Measurements from ENCODE around the gene LRP1B. TPM values are rescaled to one million over a fixed set of nuclear protein-coding genes. Genes with fewer than 3 reads are reported as not detected.

LRP1B gene
- polyA plus RNA-seq, 1 of the 3 experiments (the other 2 are of a cell fraction), result 0.28 TPM

GRCh38 chr2:140349695-140350094, 1781.1 kb downstream of the LRP1B start:
- H3K9ac ChIP-seq, result no peak overlapping the region
- no peak overlapping the region for H3K4me3 ChIP-seq (ENCODE audit: low read depth in 2 of 2, low read length in 1 of 2)
- no peaks in the 10 kb centered on the region for H3K36me3 ChIP-seq (replicated peaks in 1 of 2; ENCODE audit: control insufficient read depth in 1 of 2, insufficient read depth in 2 of 2, low read length in 1 of 2)
- H3K9me2 ChIP-seq, result no peaks in the 10 kb centered on the region
- ChIA-PET CTCF (interaction anchor here (0.8 to 1.2 kb wide), 5 partner anchors 18 to 89 kb away, joined by 3 to 5 read pairs (median 3); no protein-coding TSS in a partner anchor), POLR2A (no interaction called here)
- WGBS (ENCODE audit: low lambda C conversion rate), result 71% methylated on average over 3 of the region's 3 CpGs
- DNase-seq, result no peak
- no peaks in the 10 kb centered on the region for H4K20me1 ChIP-seq (ENCODE audit: insufficient read depth)
- H2AFZ ChIP-seq (ENCODE audit: low read depth), result no peak overlapping the region
- H3K79me2 ChIP-seq (ENCODE audit: insufficient read depth), result no peaks in the 10 kb centered on the region
- no peaks in the 10 kb centered on the region for H3F3A ChIP-seq (replicated peaks; ENCODE audit: insufficient read depth)
- TF ChIP-seq CTCF (IDR thresholded peaks at IDR 0.05) (peak; percentile 13; the same call in 1 of the 2 replicates), NRF1 (IDR thresholded peaks at IDR 0.05; ENCODE audit: low read depth, low read length) (no peak)
- no peaks in the 10 kb centered on the region for H3K9me3 ChIP-seq
- H3K4me2 ChIP-seq, result no peak overlapping the region
- H3K4me1 ChIP-seq (ENCODE audit: control insufficient read depth in 1 of 2, insufficient read depth in 2 of 2, low read depth in 1 of 2, low read length in 1 of 2), result peaks cover 0 to 10% of the 10 kb centered on the region in 2 experiments; a peak in 2 of 4 replicates
- no peak overlapping the region for H3K27ac ChIP-seq (ENCODE audit: low read depth in 2 of 2, low read length in 1 of 2)
- H3K27me3 ChIP-seq (ENCODE audit: insufficient read depth), result no peaks in the 10 kb centered on the region

GRCh38 chr2:140348826-140349225, 1782.0 kb downstream of the LRP1B start:
- Histone ChIP-seq H3K79me2 (ENCODE audit: insufficient read depth) (no peaks in the 10 kb centered on the region), H3K9ac (no peak overlapping the region), H2AFZ (ENCODE audit: low read depth) (no peak overlapping the region), H3K4me1 (ENCODE audit: control insufficient read depth in 1 of 2, insufficient read depth in 2 of 2, low read depth in 1 of 2, low read length in 1 of 2) (peaks cover 0 to 5% of the 10 kb centered on the region in 2 experiments; a peak in 2 of 4 replicates), H3K36me3 (replicated peaks in 1 of 2; ENCODE audit: control insufficient read depth in 1 of 2, insufficient read depth in 2 of 2, low read length in 1 of 2) (no peaks in the 10 kb centered on the region), H3K9me2 (no peaks in the 10 kb centered on the region), H3K4me2 (no peak overlapping the region), H4K20me1 (ENCODE audit: insufficient read depth) (no peaks in the 10 kb centered on the region), H3F3A (replicated peaks; ENCODE audit: insufficient read depth) (no peaks in the 10 kb centered on the region), H3K27me3 (ENCODE audit: insufficient read depth) (no peaks in the 10 kb centered on the region), H3K4me3 (ENCODE audit: low read depth in 2 of 2, low read length in 1 of 2) (no peak overlapping the region), H3K9me3 (no peaks in the 10 kb centered on the region), H3K27ac (ENCODE audit: low read depth in 2 of 2, low read length in 1 of 2) (no peak overlapping the region)
- DNase-seq, result no peak
- TF ChIP-seq FOXM1 (IDR thresholded peaks at IDR 0.05; ENCODE audit: low read depth) (no peak), TAF1 (IDR thresholded peaks at IDR 0.05; ENCODE audit: borderline replicate concordance, low read depth, low read length) (no peak), FOXJ3 (CRISPR knock-in tag; IDR thresholded peaks at IDR 0.05) (no peak), ELF1 (IDR thresholded peaks at IDR 0.05) (no peak), MAX (IDR thresholded peaks at IDR 0.05; ENCODE audit: low read depth) (no peak), GABPA (IDR thresholded peaks at IDR 0.05; ENCODE audit: low read depth) (no peak), NRF1 (IDR thresholded peaks at IDR 0.05; ENCODE audit: low read depth, low read length) (no peak), ZBTB33 (IDR thresholded peaks at IDR 0.05; ENCODE audit: borderline replicate concordance, low read depth) (no peak)
- WGBS (ENCODE audit: low lambda C conversion rate), result 86% methylated on average over 4 of the region's 4 CpGs
- ChIA-PET POLR2A (no interaction called here), CTCF (interaction anchor here (1.1 kb wide), 1 partner anchor 26 kb away, joined by 3 read pairs; no protein-coding TSS in a partner anchor)
